Measurements from ENCODE around the gene TSPYL4.

- TF ChIP-seq CTCF (IDR thresholded peaks at IDR 0.05): no peak
- no peak for TF ChIP-seq POLR2A (IDR thresholded peaks at IDR 0.05)
These were observed 26.5 kb upstream of the TSPYL4 start for GRCh38 chr6:116280161-116280932.

Data from heart left ventricle (tissue), 13 donors.